GM04503 (cell line): Measurements from ENCODE around the gene MSRB3.

Experiments used
- DNase-seq: peaks from one replicate; pipeline ENCODE4 v3.0.0-alpha.2; 2012; ENCODE audit warnings: low read depth

Gene MSRB3

DNA sequence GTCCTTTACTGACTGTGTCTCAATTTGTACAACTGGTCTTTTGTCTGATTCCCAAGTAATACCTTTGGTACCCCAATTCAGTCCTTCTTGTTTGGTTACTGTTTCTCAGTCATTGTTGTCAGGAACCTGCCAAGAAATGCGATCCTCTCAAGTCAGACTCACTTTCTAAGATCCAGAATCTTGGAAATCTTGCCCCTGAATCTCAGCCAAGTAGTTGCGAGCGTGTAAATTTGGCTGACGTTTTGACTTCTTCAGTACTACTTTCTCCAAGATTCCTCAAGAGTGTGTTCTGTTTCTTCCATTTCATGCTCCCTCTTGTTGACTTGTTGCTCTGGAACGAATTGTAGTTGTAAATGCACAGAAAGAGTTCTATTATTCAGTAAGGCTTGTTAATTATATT lies 114.0 kb downstream of the MSRB3 start:
- DNase-seq = no peak

- no peak for DNase-seq
Observed at GRCh38 chr12:65403188-65403587, 124.7 kb downstream of the MSRB3 start.

DNA sequence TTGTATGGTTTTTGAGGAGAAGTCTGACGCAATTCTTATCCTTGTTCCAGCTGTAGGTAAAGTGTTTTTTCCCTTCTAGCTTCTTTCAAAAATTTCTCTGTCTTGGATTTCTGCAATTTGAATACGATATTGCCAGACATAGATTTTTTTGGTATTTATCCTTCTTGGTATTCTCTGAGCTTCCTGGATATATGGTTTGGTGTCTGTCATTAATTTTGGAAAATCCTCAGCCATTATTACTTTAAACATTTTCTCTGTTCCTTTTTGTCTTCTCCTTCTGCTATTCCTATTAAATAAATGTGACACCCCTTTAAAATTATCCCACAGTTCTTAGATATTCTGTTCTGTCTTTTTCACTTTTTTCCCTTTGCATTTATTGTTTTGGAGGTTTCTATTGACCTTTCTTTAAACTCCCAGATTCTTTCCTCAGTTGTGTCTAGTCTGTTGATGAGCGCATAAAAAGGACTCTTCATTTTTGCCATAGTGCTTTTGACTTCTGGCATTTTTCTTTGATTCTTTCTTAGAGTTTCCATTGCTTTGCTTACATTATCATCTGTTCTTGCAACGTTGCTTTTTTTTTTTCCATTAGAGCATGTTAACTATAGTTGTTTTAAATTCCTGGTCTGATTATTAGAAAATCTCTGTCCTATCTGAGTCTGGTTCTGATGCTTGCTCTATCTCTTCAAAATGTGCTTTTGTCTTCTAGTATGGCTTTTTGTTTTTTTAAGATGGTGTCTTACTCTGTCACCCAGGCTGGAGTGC lies 129.1 kb downstream of the MSRB3 start:
- no peak for DNase-seq

DNA sequence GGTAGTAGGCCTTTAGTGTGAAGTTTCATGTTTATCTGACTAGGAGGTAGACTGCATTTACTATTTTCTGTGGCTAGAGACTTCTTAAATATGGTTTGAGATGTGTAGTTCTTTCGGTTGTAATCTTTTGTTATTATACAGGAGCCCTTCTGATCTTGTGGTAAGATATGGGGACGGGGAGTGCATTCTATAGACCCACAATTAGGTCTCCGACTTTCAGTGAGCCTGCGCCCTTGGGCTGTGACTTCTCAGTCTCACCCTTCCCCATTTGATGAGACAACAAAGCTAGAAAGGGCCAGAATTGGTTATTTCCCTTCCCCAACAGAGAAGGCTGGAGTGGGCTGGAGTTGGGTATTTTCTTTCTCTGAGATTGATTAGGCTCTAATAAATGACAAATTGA lies 130.0 kb downstream of the MSRB3 start:
- DNase-seq = no peak

- no peak for DNase-seq
Observed at GRCh38 chr12:65409726-65410125, 131.2 kb downstream of the MSRB3 start.

- DNase-seq = no peak
Observed at GRCh38 chr12:65411171-65411570, 132.7 kb downstream of the MSRB3 start.

GRCh38 chr12:65414526-65414925 lies 136.0 kb downstream of the MSRB3 start:
- DNase-seq = no peak

DNA sequence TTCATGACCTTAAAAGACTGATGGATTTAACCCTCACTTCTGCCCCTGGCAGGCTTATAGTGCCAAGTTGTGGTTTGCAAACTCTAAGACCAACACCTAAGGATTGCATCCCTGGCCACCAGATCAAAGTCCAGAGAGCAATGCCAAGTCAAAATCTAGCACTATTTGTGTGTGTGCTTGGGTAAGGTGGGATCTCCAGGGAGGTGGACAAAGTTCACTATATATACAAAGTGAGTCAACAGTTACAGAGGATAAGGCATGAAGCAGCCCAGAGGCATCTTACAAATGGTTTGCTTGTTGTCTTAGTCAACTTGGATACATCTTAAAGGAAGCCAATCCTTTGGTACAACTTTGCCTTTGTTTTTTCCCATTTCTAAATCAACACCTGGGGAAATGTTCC lies 137.3 kb downstream of the MSRB3 start:
- DNase-seq = no peak

GRCh38 chr12:65419284-65420072 lies 141.0 kb downstream of the MSRB3 start:
- no peak for DNase-seq

- DNase-seq = no peak
Observed at GRCh38 chr12:65420941-65421340, 142.5 kb downstream of the MSRB3 start.

- DNase-seq = no peak
Observed at GRCh38 chr12:65427646-65428045, 149.2 kb downstream of the MSRB3 start.

DNA sequence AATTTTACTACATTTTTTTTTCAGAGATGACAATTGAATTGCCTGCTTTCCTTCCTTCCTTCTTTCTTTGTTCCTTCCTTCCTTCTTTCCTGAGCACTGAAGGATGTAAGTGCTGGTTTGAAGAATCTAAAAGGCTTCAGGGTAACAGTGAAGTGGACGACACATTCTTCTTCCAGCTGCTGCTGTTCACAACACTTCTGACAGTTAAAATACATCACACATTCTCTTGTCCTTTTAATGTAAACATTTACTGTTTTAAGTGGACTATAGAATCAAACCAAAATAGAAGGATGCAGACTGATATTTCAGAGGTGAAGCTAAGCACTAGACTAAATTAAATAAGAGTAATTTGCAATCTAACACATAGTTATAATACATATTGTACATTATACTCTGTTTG lies 151.5 kb downstream of the MSRB3 start:
- DNase-seq = no peak

DNA sequence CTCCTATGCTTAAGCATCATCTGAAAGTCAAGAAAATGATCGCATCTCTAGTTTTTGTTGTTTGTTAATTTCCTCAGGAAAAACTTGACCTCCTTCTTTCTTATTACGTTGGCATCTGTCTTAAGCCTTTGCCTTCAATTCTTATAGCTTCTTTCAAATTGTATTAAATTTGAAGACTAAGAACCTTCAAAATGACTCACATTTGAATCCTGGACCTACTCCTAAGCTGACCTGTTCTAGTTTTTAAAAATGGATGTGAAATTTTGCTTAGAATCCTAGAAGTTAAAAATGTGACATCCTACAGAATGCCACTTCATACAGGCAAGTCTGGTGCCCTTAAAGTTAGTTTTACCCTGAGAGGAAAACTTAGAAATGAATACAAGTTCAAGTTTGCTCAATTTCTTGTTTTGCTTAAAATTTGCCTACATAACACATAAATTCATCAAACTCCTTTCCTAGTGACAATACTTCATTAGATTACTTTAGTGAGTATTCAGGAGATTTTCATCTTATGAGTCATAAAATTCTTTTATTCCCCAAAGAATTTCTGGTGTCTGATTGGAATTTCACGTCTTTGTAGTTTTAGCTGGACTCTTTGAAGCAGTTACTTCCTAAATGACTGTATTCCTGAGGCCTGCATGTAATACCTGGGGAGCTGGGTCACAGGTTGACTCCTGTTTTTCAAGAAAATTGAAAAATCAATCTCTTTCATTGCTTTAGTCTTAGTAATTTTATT lies 152.3 kb downstream of the MSRB3 start:
- peak; percentile 31 for DNase-seq

DNA sequence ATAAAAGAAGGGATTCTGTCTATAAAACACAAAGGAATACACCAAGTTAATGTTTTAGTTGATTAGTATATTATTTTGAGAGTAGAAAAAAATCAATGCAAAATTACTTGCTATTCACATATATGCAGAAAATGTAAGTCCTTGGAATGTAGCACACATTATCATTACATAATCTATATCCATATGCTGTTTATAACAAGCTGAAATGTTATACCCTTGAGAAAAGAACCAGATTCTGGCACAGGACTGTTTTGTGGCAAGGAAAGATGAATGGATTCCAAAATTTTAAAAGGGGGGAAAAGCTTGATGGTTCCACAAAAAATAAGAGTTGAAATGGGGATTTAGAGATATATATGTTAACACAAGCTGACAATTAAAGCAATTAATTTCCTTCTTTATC lies 153.6 kb downstream of the MSRB3 start:
- DNase-seq = no peak

GRCh38 chr12:65432651-65433050 lies 154.2 kb downstream of the MSRB3 start:
- no peak for DNase-seq

- no peak for DNase-seq
Observed at GRCh38 chr12:65434737-65435136, 156.3 kb downstream of the MSRB3 start.

GRCh38 chr12:65443038-65443437 lies 164.6 kb downstream of the MSRB3 start:
- DNase-seq = peak; percentile 38

GRCh38 chr12:65444996-65445395 lies 166.5 kb downstream of the MSRB3 start:
- DNase-seq = no peak

GRCh38 chr12:65446901-65447300 lies 168.4 kb downstream of the MSRB3 start:
- no peak for DNase-seq

- no peak for DNase-seq
Observed at GRCh38 chr12:65449400-65449799, 170.9 kb downstream of the MSRB3 start.

GRCh38 chr12:65450625-65451024 lies 172.1 kb downstream of the MSRB3 start:
- no peak for DNase-seq

DNA sequence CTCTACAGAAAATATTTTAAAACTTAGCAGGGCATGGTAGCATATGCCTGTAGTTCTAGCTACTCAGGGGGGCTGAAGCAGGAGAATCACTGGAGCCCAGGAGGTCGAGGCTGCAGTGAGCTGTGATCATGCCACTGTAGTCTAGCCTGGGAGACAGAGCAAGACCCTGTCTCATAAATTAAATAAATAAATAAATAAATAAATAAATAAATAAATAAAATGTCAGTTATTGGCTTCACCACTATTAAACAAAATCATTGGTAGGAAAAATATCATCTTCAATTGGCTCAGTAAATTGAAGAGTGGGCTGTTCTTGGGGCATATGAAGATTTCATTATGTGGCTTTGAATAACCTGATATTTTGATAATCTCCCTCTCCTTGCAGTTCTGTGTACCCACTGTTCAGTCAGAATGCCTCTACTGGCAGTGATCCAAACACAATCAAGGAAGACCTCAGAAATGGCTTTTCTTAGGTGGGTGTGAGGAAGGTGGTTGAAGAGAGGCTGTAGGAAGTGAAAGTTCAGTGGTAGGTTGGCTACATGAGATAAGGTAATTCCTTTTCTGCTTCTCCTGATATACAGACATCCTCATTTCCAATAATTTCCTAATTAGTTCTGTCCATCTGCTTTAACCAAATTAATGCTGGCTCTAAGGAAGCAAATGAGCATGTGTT lies 175.8 kb downstream of the MSRB3 start:
- DNase-seq = no peak
